A673 (cell line): ENCODE measurements around the gene MRNIP. TPM values are rescaled to one million over a fixed set of nuclear protein-coding genes. Genes with fewer than 3 reads are reported as not detected.
"Not testable (repeated sequence)": the region's sequence is repeated elsewhere in the genome, so short reads cannot be mapped to it uniquely, and the experiment has no call there.

Source experiments
- BruUV-seq: library from RNA; stranded (reverse); fragments of 400-500 nt; replicated peaks from 2 replicates; lab custom pipeline; 2021; lab: Mats Ljungman, UMichigan
- CTCF ChIA-PET: fragments of 300-600 bp; sonication (Branson Sonifier 250); formaldehyde crosslinking; loops from one replicate; lab custom pipeline; 2022; ENCODE audit warnings: antibody characterized with exemption; lab: Charles Lee
- POLR2A ChIA-PET: fragments of 300-600 bp; sonication (Branson Sonifier 250); formaldehyde crosslinking; loops from one replicate; lab custom pipeline; 2022; ENCODE audit warnings: antibody characterized with exemption; ENCODE audit not compliant: low non-redundant PET; lab: Charles Lee
- DNase-seq: peaks from one replicate; pipeline ENCODE4 v3.0.0-alpha.2; 2015; ENCODE audit warnings: low spot score
- H3K27ac ChIP-seq: fragments of 200-600 bp; sonication (generic); 2 replicates; pipeline ENCODE4 v1.5.1; 2016; ENCODE audit warnings: mixed run types, low read depth, mild to moderate bottlenecking, mixed read lengths, antibody characterized with exemption, low read length; ENCODE audit not compliant: poor library complexity, severe bottlenecking
- H3K27me3 ChIP-seq: fragments of 200-600 bp; sonication (generic); replicated peaks from 2 replicates; pipeline ENCODE4 v1.6.1; 2017; ENCODE audit warnings: mixed run types, low read depth, mild to moderate bottlenecking, mixed read lengths, antibody characterized with exemption, low read length; ENCODE audit not compliant: insufficient read depth, poor library complexity
- H3K36me3 ChIP-seq: fragments of 200-600 bp; sonication (generic); 2 replicates; pipeline ENCODE4 v1.6.1; 2016; ENCODE audit warnings: mixed run types, mild to moderate bottlenecking, mixed read lengths, antibody characterized with exemption, low read length; ENCODE audit not compliant: insufficient read depth, poor library complexity, severe bottlenecking
- H3K4me1 ChIP-seq: fragments of 200-600 bp; sonication (generic); 2 replicates; pipeline ENCODE4 v1.6.1; 2017; ENCODE audit warnings: mixed run types, mild to moderate bottlenecking, mixed read lengths, antibody characterized with exemption, low read length; ENCODE audit not compliant: insufficient read depth, poor library complexity, severe bottlenecking
- H3K4me3 ChIP-seq: fragments of 200-600 bp; sonication (generic); 2 replicates; pipeline ENCODE4 v1.5.1; 2016; ENCODE audit warnings: low read depth, mixed run types, mild to moderate bottlenecking, mixed read lengths, low read length; ENCODE audit not compliant: poor library complexity, severe bottlenecking
- H3K9me3 ChIP-seq: fragments of 200-600 bp; sonication (generic); 2 replicates; pipeline ENCODE4 v1.6.1; 2016; ENCODE audit warnings: mixed run types, low read depth, mild to moderate bottlenecking, mixed read lengths, antibody characterized with exemption, low read length; ENCODE audit not compliant: poor library complexity, severe bottlenecking
- CTCF ChIP-seq: fragments of 300-800, 200-600 bp; sonication (generic); conservative IDR thresholded peaks from 2 replicates; pipeline ENCODE4 v1.5.1; 2017; ENCODE audit warnings: low read depth, mild to moderate bottlenecking, antibody characterized with exemption, low read length, moderate library complexity, mixed read lengths
- EZH2 ChIP-seq: fragments of 200-600 bp; sonication (generic); IDR thresholded peaks from 2 replicates; pipeline ENCODE4 v1.6.1; 2017; ENCODE audit warnings: borderline replicate concordance, low read depth, mild to moderate bottlenecking, mixed read lengths, antibody characterized with exemption, low read length; ENCODE audit not compliant: poor library complexity, severe bottlenecking
- intact Hi-C: fragments of 100-400 bp; cut with micrococcal nuclease; formaldehyde crosslinking; loops from one replicate; pipeline ENCODE4 v1.10.0; 2022; ENCODE audit not compliant: unreplicated experiment
- total RNA-seq: library from RNA; stranded (reverse); gene quantifications from 2 replicates; pipeline ENCODE4 v1.2.3, GENCODE V29; 2021

The MRNIP gene
- total RNA-seq, 1 experiment from 2014 or later = 31.3 TPM

GRCh38 chr5:179873588-179874110 lies 15.0 kb upstream of the MRNIP start:
- TF ChIP-seq CTCF (no peak), EZH2 (no peak)
- H3K4me1 ChIP-seq = no peaks in the 10 kb centered on the region
- no peaks in the 10 kb centered on the region for H3K9me3 ChIP-seq
- no peak for DNase-seq
- intact Hi-C loops = no loop called here
- no peak overlapping the region for H3K27ac ChIP-seq
- POLR2A ChIA-PET = no interaction called here
- H3K4me3 ChIP-seq = no peak overlapping the region
- no TSS peak for BruUV-seq
- CTCF ChIA-PET = no interaction called here
- no peaks in the 10 kb centered on the region for H3K27me3 ChIP-seq
- H3K36me3 ChIP-seq = peaks cover 16% of the 10 kb centered on the region

- BruUV-seq = no TSS peak
- Histone ChIP-seq H3K36me3 (peaks cover 15% of the 10 kb centered on the region), H3K4me3 (no peak overlapping the region), H3K27ac (no peak overlapping the region), H3K27me3 (no peaks in the 10 kb centered on the region), H3K9me3 (no peaks in the 10 kb centered on the region), H3K4me1 (no peaks in the 10 kb centered on the region)
- TF ChIP-seq CTCF = no peak
- TF ChIP-seq EZH2 = no peak
- POLR2A ChIA-PET = no interaction called here
- intact Hi-C loops = no loop called here
- CTCF ChIA-PET = no interaction called here
- DNase-seq = no peak
These were observed 14.4 kb upstream of the MRNIP start for GRCh38 chr5:179872828-179873575.

- DNase-seq = no peak
- Histone ChIP-seq H3K4me3 (no peak overlapping the region), H3K9me3 (no peaks in the 10 kb centered on the region), H3K4me1 (no peaks in the 10 kb centered on the region), H3K36me3 (peaks cover 11% of the 10 kb centered on the region), H3K27me3 (no peaks in the 10 kb centered on the region), H3K27ac (no peak overlapping the region)
- POLR2A ChIA-PET = no interaction called here
- intact Hi-C loops = no loop called here
- CTCF ChIA-PET = no interaction called here
- no TSS peak for BruUV-seq
- TF ChIP-seq CTCF = no peak
- no peak for TF ChIP-seq EZH2
These were observed 13.6 kb upstream of the MRNIP start for GRCh38 chr5:179872055-179872827.

GRCh38 chr5:179871533-179871932 lies 12.9 kb upstream of the MRNIP start:
- H3K27me3 ChIP-seq, POLR2A ChIA-PET, intact Hi-C loops, DNase-seq, H3K27ac ChIP-seq, CTCF ChIA-PET, H3K4me1 ChIP-seq, H3K4me3 ChIP-seq, H3K9me3 ChIP-seq, BruUV-seq: not testable (repeated sequence)
- H3K36me3 ChIP-seq = peaks cover 11% of the 10 kb centered on the region
